H1 (cell line): ENCODE results near the gene WFIKKN1. TPM values are rescaled to one million over a fixed set of nuclear protein-coding genes. Genes with fewer than 3 reads are reported as not detected.

Experiments used
- BRCA1 ChIP-seq: IDR thresholded peaks from 2 replicates; pipeline ENCODE4 v1.6.1; 2012; ENCODE audit warnings: low read depth, low read length, improper control_type of control experiment
- CEBPB ChIP-seq: IDR thresholded peaks from 2 replicates; pipeline ENCODE4 v1.6.1; 2012; ENCODE audit warnings: low read depth, low read length
- CTCF ChIP-seq, 3 experiments: IDR thresholded peaks; 1 replicate in 2 of 3; 2 replicates in 1 of 3; pipeline versions ENCODE4 v1.5.1 to v1.6.1; 2011; ENCODE audit warnings: low read length in 3 of 3, mild to moderate bottlenecking in 3 of 3, inconsistent platforms in 2 of 3, low read depth in 1 of 3, moderate library complexity in 1 of 3; ENCODE audit not compliant: insufficient read depth in 1 of 3; ENCODE audit errors: control extremely low read depth in 1 of 3
- GTF2F1 ChIP-seq: IDR thresholded peaks from 2 replicates; pipeline ENCODE4 v1.6.1; 2012; ENCODE audit warnings: low read depth, low read length, improper control_type of control experiment, borderline replicate concordance
- RBBP5 ChIP-seq: IDR thresholded peaks from 2 replicates; pipeline ENCODE4 v1.7.1; 2012; ENCODE audit warnings: low read depth, mild to moderate bottlenecking, inconsistent platforms, low read length, moderate library complexity, borderline replicate concordance
- polyA plus RNA-seq, 7 experiments: library from polyadenylated mRNA; depleted of rRNA in 3 of 7; stranded (reverse) in 5 of 7; unstranded in 2 of 7; fragments of >200 nt in 5 of 7; fragments of 200-250 nt in 2 of 7; gene quantifications; 1 replicate in 5 of 7; 2 replicates in 1 of 7; 4 replicates in 1 of 7; pipeline versions ENCODE4 v1.2.1 to v1.2.3, GENCODE V29; 2011 to 2013; ENCODE audit warnings: missing spikeins in 2 of 7, mixed read lengths in 2 of 7
- total RNA-seq: library from RNA; stranded (reverse); fragmentation: NEBNext Ultra II Directional; extraction: Animal tissue kit (Norgen Biotek cat#: 25700); gene quantifications from 2 replicates; pipeline ENCODE4 v1.2.1, GENCODE V29; 2021

WFIKKN1 gene
- total and polyA plus RNA-seq, 2 of the 8 experiments (the other 6 are each of a cell fraction or from before 2014, with no cell fraction given) = 11.4 to 15.8 TPM

GRCh38 chr16:609984-610383, 20.8 kb upstream of the WFIKKN1 start (continued):
- TF ChIP-seq GTF2F1 = no peak
- no peak for TF ChIP-seq BRCA1
- TF ChIP-seq CTCF (IDR thresholded peaks at IDR 0.05; ENCODE audit: control extremely low read depth in 1 of 3, insufficient read depth in 1 of 3, low read depth in 1 of 3, low read length in 3 of 3) = no peak
- no peak for TF ChIP-seq CEBPB
- TF ChIP-seq RBBP5 = no peak
- TF ChIP-seq, all 59 proteins: peak for 0
